DMS53 treated with DMSO at 0.1 percent for 48 hours (cell line): ENCODE data around the gene KRT20.
"Not testable (repeated sequence)": the region's sequence is repeated elsewhere in the genome, so short reads cannot be mapped to it uniquely, and the experiment has no call there.

Experiments
- DNase-seq: peaks from one replicate; lab custom pipeline; 2025; ENCODE audit not compliant: unreplicated experiment; lab: John Stamatoyannopoulos, UW

The KRT20 gene

GRCh38 chr17:40900809-40901356, 15.8 kb upstream of the KRT20 start:
- DNase-seq = peak; percentile 35

GRCh38 chr17:40896916-40897455, 11.9 kb upstream of the KRT20 start:
- no peak for DNase-seq

- no peak for DNase-seq
Observed at GRCh38 chr17:40895106-40895730, 10.2 kb upstream of the KRT20 start.

GRCh38 chr17:40888196-40888720, 3.2 kb upstream of the KRT20 start:
- peak; percentile 18 for DNase-seq

- DNase-seq = no peak
Observed at GRCh38 chr17:40886090-40886489, 1.0 kb upstream of the KRT20 start.

GRCh38 chr17:40883626-40884334, 1.3 kb downstream of the KRT20 start:
- DNase-seq = no peak

GRCh38 chr17:40883031-40883430, 2.0 kb downstream of the KRT20 start:
- no peak for DNase-seq

GRCh38 chr17:40879026-40879425, 6.0 kb downstream of the KRT20 start:
- DNase-seq = no peak

- DNase-seq = no peak
Observed at GRCh38 chr17:40878044-40878443, 7.0 kb downstream of the KRT20 start.

GRCh38 chr17:40873801-40874200, 11.2 kb downstream of the KRT20 start:
- no peak for DNase-seq

- no peak for DNase-seq
Observed at GRCh38 chr17:40873255-40873654, 11.8 kb downstream of the KRT20 start.

- no peak for DNase-seq
Observed at GRCh38 chr17:40872416-40872815, 12.6 kb downstream of the KRT20 start.

GRCh38 chr17:40871316-40871715, 13.7 kb downstream of the KRT20 start:
- no peak for DNase-seq

- no peak for DNase-seq
Observed at GRCh38 chr17:40870136-40870535, 14.9 kb downstream of the KRT20 start.

GRCh38 chr17:40866838-40867237, 18.2 kb downstream of the KRT20 start, which contains the start of gene KRT12:
Gene KRT12, minus strand, starts transcription at chr17:40867223. Its CDS starts 37 bp downstream, at chr17:40867186.
- no peak for DNase-seq

- no peak for DNase-seq
Observed at GRCh38 chr17:40864661-40865390, 20.2 kb downstream of the KRT20 start.

- no peak for DNase-seq
Observed at GRCh38 chr17:40862985-40863733, 21.9 kb downstream of the KRT20 start.

- no peak for DNase-seq
Observed at GRCh38 chr17:40859536-40859935, 25.5 kb downstream of the KRT20 start.

GRCh38 chr17:40858667-40859066, 26.4 kb downstream of the KRT20 start:
- DNase-seq = not testable (repeated sequence)

GRCh38 chr17:40857535-40857934, 27.5 kb downstream of the KRT20 start:
- no peak for DNase-seq
